HepG2 (cell line): ENCODE measurements around the gene GRK4. TPM values are rescaled to one million over a fixed set of nuclear protein-coding genes. Genes with fewer than 3 reads are reported as not detected.

Experiments
- CCAR2 ChIP-seq: fragments of 200-400 bp; formaldehyde crosslinking; optimal IDR thresholded peaks from 2 replicates; pipeline ENCODE3; 2018; ENCODE audit warnings: low read depth, mild to moderate bottlenecking, low read length, moderate library complexity
- GLMP ChIP-seq: sonication (generic); formaldehyde crosslinking; IDR thresholded peaks from 2 replicates; pipeline ENCODE4 v1.9.0; 2021; ENCODE audit warnings: missing genetic modification reagents, mild to moderate bottlenecking, borderline replicate concordance
- HMGXB3 ChIP-seq: sonication (generic); formaldehyde crosslinking; IDR thresholded peaks from 2 replicates; pipeline ENCODE4 v1.4.0; 2020; ENCODE audit warnings: missing genetic modification reagents, borderline replicate concordance
- IRF2 ChIP-seq: IDR thresholded peaks from 2 replicates; pipeline ENCODE4 v1.6.1; 2018; ENCODE audit warnings: missing genetic modification reagents, missing compliant biosample characterization
- KDM5B ChIP-seq: sonication (generic); formaldehyde crosslinking; IDR thresholded peaks from 2 replicates; pipeline ENCODE4 v1.4.0; 2020; ENCODE audit warnings: missing genetic modification reagents, mild to moderate bottlenecking, borderline replicate concordance
- PLRG1 ChIP-seq: fragments of 450-650 bp; conservative IDR thresholded peaks from 2 replicates; pipeline ENCODE4 v1.6.1; 2016
- RORA ChIP-seq: sonication (generic); formaldehyde crosslinking; IDR thresholded peaks from 2 replicates; pipeline ENCODE4 v1.5.0; 2020; ENCODE audit warnings: mild to moderate bottlenecking, missing genetic modification reagents, moderate library complexity
- SKIL ChIP-seq: sonication (generic); formaldehyde crosslinking; IDR thresholded peaks from 2 replicates; pipeline ENCODE4 v1.8.0; 2022; ENCODE audit warnings: missing genetic modification reagents, mild to moderate bottlenecking, moderate library complexity, borderline replicate concordance
- TARDBP ChIP-seq: sonication (generic); formaldehyde crosslinking; IDR thresholded peaks from 2 replicates; pipeline ENCODE4 v1.8.0; 2022; ENCODE audit warnings: mild to moderate bottlenecking, missing genetic modification reagents
- TGIF2 ChIP-seq: IDR thresholded peaks from 2 replicates; pipeline ENCODE4 v1.6.1; 2016; ENCODE audit warnings: control low read depth, missing compliant biosample characterization
- ZBTB7A ChIP-seq: sonication (generic); formaldehyde crosslinking; IDR thresholded peaks from 2 replicates; pipeline ENCODE4 v1.8.0; 2022; ENCODE audit warnings: mild to moderate bottlenecking, missing genetic modification reagents
- ZNF17 ChIP-seq: sonication (generic); formaldehyde crosslinking; IDR thresholded peaks from 2 replicates; pipeline ENCODE4 v1.5.0; 2020; ENCODE audit warnings: mild to moderate bottlenecking, missing genetic modification reagents
- ZNF549 ChIP-seq: sonication (generic); formaldehyde crosslinking; IDR thresholded peaks from 2 replicates; pipeline ENCODE4 v1.5.0; 2020; ENCODE audit warnings: missing genetic modification reagents
- ZNF605 ChIP-seq: sonication (generic); formaldehyde crosslinking; IDR thresholded peaks from 2 replicates; pipeline ENCODE4 v1.8.0; 2022; ENCODE audit warnings: mild to moderate bottlenecking, missing genetic modification reagents
- ZNF619 ChIP-seq: sonication (generic); formaldehyde crosslinking; IDR thresholded peaks from 2 replicates; pipeline ENCODE4 v1.4.0; 2020; ENCODE audit warnings: mild to moderate bottlenecking, missing genetic modification reagents
- polyA plus RNA-seq, 8 experiments: library from polyadenylated mRNA; depleted of rRNA in 3 of 8; stranded (reverse) in 7 of 8; unstranded in 1 of 8; fragments of >200 nt; fragmentation: Illumina TruSeq in 4 of 8; extraction: Trizol in 4 of 8; gene quantifications; 2 replicates each; pipeline versions ENCODE4 v1.2.1 to v1.2.3, GENCODE V29; 2011 to 2016; ENCODE audit warnings: low read depth in 4 of 8, missing spikeins in 1 of 8, mixed read lengths in 1 of 8; ENCODE audit not compliant: insufficient read depth in 1 of 8
- total RNA-seq, 5 experiments: library from RNA; depleted of rRNA; stranded (reverse); fragments of >200 nt; fragmentation: Illumina TruSeq; extraction: Trizol; gene quantifications; 2 replicates each; pipeline ENCODE4 v1.2.3, GENCODE V29; 2016; ENCODE audit warnings: low read depth in 1 of 5
- TF ChIP-seq, protein P1 (sequence below): sonication (generic); formaldehyde crosslinking; conservative IDR thresholded peaks from 2 replicates; pipeline ENCODE4 v1.8.0; 2022; ENCODE audit warnings: mild to moderate bottlenecking, moderate library complexity, missing genetic modification reagents
- TF ChIP-seq, protein P2 (sequence below), 2 experiments: sonication (generic) in 1 of 2; formaldehyde crosslinking in 1 of 2; IDR thresholded peaks; 2 replicates each; pipeline versions ENCODE4 v1.5.1 to v1.6.1; 2011 to 2020; ENCODE audit warnings: borderline replicate concordance in 1 of 2, low read depth in 1 of 2, low read length in 1 of 2, mild to moderate bottlenecking in 1 of 2, missing genetic modification reagents in 1 of 2, moderate library complexity in 1 of 2

Gene GRK4
- total and polyA plus RNA-seq, 2 of the 13 experiments (the other 11 are each of a cell fraction or from before 2014, with no cell fraction given) = 1.8 to 2.0 TPM

- TF ChIP-seq ZNF17 (CRISPR knock-in tag) (no peak), TARDBP (peak; percentile 95; the same call in 1 of the 2 replicates), ZNF605 (CRISPR knock-in tag) (peak; percentile 88), PLRG1 (no peak), ZNF619 (CRISPR knock-in tag) (0 out of 2 replicates have a peak, but pooled peaks have one; percentile 35), CCAR2 (no peak), IRF2 (CRISPR knock-in tag) (peak; percentile 85), ZNF549 (CRISPR knock-in tag) (no peak), RORA (CRISPR knock-in tag) (no peak), HMGXB3 (CRISPR knock-in tag) (peak; percentile 88), TGIF2 (CRISPR knock-in tag) (no peak; the same call in 1 of the 2 replicates), ZBTB7A (peak; percentile 67), KDM5B (CRISPR knock-in tag) (peak; percentile 66; the same call in 1 of the 2 replicates), GLMP (CRISPR knock-in tag) (no peak), SKIL (CRISPR knock-in tag) (peak; percentile 99)
- TF ChIP-seq, protein P1, sequence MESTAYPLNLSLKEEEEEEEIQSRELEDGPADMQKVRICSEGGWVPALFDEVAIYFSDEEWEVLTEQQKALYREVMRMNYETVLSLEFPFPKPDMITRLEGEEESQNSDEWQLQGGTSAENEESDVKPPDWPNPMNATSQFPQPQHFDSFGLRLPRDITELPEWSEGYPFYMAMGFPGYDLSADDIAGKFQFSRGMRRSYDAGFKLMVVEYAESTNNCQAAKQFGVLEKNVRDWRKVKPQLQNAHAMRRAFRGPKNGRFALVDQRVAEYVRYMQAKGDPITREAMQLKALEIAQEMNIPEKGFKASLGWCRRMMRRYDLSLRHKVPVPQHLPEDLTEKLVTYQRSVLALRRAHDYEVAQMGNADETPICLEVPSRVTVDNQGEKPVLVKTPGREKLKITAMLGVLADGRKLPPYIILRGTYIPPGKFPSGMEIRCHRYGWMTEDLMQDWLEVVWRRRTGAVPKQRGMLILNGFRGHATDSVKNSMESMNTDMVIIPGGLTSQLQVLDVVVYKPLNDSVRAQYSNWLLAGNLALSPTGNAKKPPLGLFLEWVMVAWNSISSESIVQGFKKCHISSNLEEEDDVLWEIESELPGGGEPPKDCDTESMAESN (CRISPR knock-in tag) = peak; percentile 70; the same call in 1 of the 2 replicates
- TF ChIP-seq, protein P2, sequence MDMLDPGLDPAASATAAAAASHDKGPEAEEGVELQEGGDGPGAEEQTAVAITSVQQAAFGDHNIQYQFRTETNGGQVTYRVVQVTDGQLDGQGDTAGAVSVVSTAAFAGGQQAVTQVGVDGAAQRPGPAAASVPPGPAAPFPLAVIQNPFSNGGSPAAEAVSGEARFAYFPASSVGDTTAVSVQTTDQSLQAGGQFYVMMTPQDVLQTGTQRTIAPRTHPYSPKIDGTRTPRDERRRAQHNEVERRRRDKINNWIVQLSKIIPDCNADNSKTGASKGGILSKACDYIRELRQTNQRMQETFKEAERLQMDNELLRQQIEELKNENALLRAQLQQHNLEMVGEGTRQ (IDR thresholded peaks at IDR 0.05; ENCODE audit: low read depth, low read length) = no peak
- TF ChIP-seq, protein P2 (CRISPR knock-in tag; IDR thresholded peaks at IDR 0.05; ENCODE audit: borderline replicate concordance) = no peak
These were observed 26.1 kb upstream of the GRK4 start (continued) for GRCh38 chr4:2937146-2937857.
